ENCODE results near the gene NFATC2.
"Not testable (repeated sequence)": the region's sequence is repeated elsewhere in the genome, so short reads cannot be mapped to it uniquely, and the experiment has no call there.

NFATC2 gene

DNA sequence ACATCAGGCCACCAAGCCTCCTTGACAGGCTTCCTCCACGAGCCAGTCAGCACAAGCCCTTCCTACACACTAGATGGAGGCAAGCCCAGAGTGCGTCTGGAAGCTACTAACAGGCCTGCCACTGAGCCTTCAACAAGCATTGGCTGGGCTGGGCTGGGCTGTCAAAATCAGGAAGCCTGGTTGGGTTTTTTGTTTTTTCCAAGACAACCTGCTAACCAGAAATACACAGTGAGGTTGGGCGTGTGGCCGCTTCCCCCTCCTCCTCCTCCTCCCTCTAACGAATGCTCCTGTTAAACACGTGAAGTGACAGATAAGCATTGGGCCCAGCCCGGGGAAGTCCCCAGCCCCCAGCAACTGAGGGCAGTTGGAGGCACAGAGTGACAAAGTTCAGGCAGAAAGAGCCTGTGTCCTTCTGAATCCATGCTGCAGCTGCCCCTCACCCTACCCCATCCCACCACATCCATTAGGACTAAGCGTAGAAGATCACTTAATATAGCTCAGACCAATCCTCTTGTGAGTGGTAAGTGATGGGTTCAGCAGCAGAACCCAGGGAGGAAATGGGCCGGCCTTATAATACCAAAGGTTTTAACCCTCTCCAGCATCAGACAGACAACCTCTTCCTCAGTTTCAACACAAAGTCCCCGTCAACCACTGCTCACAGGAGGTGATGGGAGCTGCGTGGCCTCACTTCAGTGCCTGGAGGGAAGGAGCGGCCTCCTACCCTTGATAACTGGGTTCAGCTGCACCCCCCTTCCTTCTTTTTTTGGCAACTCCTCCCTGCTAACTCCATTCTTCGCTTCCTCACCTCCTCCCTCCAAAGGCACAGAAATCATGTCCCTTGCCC is 1.1 kb downstream of the NFATC2 start:
- TF ChIP-seq GABPA (IDR thresholded peaks at IDR 0.05; ENCODE audit: low read depth) = no peak
- peak; percentile 77 for TF ChIP-seq POLR2AphosphoS5 (IDR thresholded peaks at IDR 0.05; ENCODE audit: low read depth)
- TF ChIP-seq, protein P1, sequence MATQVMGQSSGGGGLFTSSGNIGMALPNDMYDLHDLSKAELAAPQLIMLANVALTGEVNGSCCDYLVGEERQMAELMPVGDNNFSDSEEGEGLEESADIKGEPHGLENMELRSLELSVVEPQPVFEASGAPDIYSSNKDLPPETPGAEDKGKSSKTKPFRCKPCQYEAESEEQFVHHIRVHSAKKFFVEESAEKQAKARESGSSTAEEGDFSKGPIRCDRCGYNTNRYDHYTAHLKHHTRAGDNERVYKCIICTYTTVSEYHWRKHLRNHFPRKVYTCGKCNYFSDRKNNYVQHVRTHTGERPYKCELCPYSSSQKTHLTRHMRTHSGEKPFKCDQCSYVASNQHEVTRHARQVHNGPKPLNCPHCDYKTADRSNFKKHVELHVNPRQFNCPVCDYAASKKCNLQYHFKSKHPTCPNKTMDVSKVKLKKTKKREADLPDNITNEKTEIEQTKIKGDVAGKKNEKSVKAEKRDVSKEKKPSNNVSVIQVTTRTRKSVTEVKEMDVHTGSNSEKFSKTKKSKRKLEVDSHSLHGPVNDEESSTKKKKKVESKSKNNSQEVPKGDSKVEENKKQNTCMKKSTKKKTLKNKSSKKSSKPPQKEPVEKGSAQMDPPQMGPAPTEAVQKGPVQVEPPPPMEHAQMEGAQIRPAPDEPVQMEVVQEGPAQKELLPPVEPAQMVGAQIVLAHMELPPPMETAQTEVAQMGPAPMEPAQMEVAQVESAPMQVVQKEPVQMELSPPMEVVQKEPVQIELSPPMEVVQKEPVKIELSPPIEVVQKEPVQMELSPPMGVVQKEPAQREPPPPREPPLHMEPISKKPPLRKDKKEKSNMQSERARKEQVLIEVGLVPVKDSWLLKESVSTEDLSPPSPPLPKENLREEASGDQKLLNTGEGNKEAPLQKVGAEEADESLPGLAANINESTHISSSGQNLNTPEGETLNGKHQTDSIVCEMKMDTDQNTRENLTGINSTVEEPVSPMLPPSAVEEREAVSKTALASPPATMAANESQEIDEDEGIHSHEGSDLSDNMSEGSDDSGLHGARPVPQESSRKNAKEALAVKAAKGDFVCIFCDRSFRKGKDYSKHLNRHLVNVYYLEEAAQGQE (IDR thresholded peaks at IDR 0.05; ENCODE audit: insufficient replicate concordance, low read depth) = no peak
- TF ChIP-seq SPI1 (IDR thresholded peaks at IDR 0.05; ENCODE audit: borderline replicate concordance, low read depth) = peak; percentile 82
- TF ChIP-seq, protein P2, sequence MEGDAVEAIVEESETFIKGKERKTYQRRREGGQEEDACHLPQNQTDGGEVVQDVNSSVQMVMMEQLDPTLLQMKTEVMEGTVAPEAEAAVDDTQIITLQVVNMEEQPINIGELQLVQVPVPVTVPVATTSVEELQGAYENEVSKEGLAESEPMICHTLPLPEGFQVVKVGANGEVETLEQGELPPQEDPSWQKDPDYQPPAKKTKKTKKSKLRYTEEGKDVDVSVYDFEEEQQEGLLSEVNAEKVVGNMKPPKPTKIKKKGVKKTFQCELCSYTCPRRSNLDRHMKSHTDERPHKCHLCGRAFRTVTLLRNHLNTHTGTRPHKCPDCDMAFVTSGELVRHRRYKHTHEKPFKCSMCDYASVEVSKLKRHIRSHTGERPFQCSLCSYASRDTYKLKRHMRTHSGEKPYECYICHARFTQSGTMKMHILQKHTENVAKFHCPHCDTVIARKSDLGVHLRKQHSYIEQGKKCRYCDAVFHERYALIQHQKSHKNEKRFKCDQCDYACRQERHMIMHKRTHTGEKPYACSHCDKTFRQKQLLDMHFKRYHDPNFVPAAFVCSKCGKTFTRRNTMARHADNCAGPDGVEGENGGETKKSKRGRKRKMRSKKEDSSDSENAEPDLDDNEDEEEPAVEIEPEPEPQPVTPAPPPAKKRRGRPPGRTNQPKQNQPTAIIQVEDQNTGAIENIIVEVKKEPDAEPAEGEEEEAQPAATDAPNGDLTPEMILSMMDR (IDR thresholded peaks at IDR 0.05; ENCODE audit: insufficient read depth, low read length) = no peak
- Histone ChIP-seq H3K27ac (replicated peaks) (peak overlapping the region; percentile 85), H3K4me3 (replicated peaks; ENCODE audit: insufficient read depth, low read length) (peak overlapping the region; percentile 61), H3K27me3 (ENCODE audit: insufficient read depth, poor library complexity, severe bottlenecking) (no peaks in the 10 kb centered on the region)
- peak; percentile 77 to 95 for DNase-seq (ENCODE audit: low read depth in 1 of 2, low spot score in 1 of 2)

DNA sequence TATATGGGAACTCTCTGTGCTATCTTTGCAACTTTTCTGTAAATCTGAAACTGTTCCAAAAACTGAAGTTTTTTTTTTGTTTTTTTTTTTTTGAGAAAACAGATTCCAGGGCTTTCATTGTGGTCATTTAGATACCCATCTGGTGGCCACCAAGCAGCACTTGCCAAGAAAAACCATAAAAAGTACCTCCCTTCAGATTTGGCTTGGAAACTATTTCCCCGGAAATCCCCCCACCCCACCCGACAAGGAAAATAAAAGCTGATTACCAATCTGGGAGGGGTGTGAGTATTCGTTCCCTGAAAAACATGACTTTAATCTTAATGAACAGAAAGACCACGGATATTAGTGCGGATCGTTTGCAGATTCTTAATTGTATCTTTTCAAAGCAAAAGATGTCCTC is 1.9 kb downstream of the NFATC2 start:
- H3K27me3 ChIP-seq (ENCODE audit: insufficient read depth, poor library complexity, severe bottlenecking) = no peaks in the 10 kb centered on the region
- H3K4me3 ChIP-seq (replicated peaks; ENCODE audit: insufficient read depth, low read length) = peak overlapping the region; percentile 61
- TF ChIP-seq POLR2AphosphoS5 (IDR thresholded peaks at IDR 0.05; ENCODE audit: low read depth) = no peak
- no peak for TF ChIP-seq GABPA (IDR thresholded peaks at IDR 0.05; ENCODE audit: low read depth)
- TF ChIP-seq SPI1 (IDR thresholded peaks at IDR 0.05; ENCODE audit: borderline replicate concordance, low read depth) = no peak
- TF ChIP-seq, protein P2 (IDR thresholded peaks at IDR 0.05; ENCODE audit: insufficient read depth, low read length) = no peak
- TF ChIP-seq, protein P1 (IDR thresholded peaks at IDR 0.05; ENCODE audit: insufficient replicate concordance, low read depth) = no peak
- no peak for DNase-seq (ENCODE audit: low read depth in 1 of 2, low spot score in 1 of 2)
- H3K27ac ChIP-seq (replicated peaks) = peak overlapping the region; percentile 85

DNA sequence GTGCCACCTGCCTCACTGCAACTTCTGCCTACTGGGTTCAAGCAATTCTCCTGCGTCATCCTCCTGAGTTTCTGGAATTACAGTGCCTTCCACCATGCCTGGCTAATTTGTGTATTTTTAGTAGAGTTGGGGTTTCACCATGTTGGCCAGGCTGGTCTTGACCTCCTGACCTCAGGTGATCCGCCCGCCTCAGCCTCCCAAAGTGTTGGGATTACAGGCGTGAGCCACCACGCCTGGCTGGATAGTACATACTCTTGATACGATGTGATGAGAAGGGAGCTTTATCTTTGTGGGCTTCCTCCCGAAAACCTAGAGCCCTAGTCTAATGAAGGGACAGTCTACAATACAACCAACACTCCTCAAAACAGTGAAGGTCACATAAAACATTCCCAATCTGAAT is 2.4 kb downstream of the NFATC2 start:
- H3K27me3 ChIP-seq (ENCODE audit: insufficient read depth, poor library complexity, severe bottlenecking); H3K4me3 ChIP-seq (replicated peaks; ENCODE audit: insufficient read depth, low read length); DNase-seq (ENCODE audit: low read depth in 1 of 2, low spot score in 1 of 2): not testable (repeated sequence)
- H3K27ac ChIP-seq (replicated peaks) = peak overlapping the region; percentile 85; the same call in 1 of the 2 replicates

DNA sequence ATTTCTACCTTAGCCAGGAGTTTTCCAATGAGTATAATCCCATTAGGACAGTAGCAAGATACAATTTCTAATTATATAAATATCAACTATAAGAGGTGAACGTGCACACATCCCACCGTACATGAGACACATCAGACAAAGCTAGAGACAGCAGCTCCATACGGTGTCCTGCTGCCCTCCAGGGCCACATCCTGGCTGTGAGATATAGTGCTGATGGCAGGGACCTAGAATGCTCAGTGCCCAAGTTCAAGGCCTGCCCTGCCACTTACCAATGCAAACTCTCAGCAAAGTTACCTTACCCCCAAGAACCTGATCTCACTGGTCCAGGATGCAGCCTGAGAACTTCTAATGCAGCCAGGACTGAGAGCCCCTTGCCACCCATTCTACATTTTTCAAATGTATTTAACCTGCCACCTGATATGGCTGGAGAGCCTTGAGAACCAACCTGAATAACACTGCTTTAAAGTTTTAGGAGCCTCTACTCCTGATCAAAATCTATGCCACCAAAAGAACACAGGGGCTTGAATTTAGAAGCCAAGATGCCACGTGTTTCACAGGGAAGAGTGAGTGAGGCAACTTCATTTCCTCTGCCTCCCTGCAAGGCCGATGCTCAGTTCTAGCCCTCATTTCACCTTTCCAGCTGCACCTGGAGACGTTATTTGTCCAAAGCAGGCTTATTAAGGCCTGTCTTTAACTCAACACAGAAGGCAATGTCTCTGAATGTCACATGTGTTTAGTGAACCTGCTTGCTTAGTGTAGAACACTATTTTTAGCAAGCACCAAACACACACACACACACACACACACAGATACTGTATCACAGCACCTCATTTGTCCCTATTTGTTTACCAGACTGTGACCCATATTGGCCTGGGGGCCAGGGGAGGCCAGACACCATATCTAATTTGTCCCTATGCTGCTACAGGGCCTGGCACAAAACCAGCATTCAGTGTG is 6.1 kb downstream of the NFATC2 start:
- H3K27me3 ChIP-seq (ENCODE audit: insufficient read depth, poor library complexity, severe bottlenecking) = no peaks in the 10 kb centered on the region
- peak overlapping the region; percentile 46 for H3K27ac ChIP-seq (replicated peaks)
- TF ChIP-seq POLR2AphosphoS5 (IDR thresholded peaks at IDR 0.05; ENCODE audit: low read depth) (no peak), GABPA (IDR thresholded peaks at IDR 0.05; ENCODE audit: low read depth) (no peak), SPI1 (IDR thresholded peaks at IDR 0.05; ENCODE audit: borderline replicate concordance, low read depth) (no peak)
- TF ChIP-seq, protein P1 (IDR thresholded peaks at IDR 0.05; ENCODE audit: insufficient replicate concordance, low read depth) = no peak
- TF ChIP-seq, protein P2 (IDR thresholded peaks at IDR 0.05; ENCODE audit: insufficient read depth, low read length) = no peak
- no peak overlapping the region for H3K4me3 ChIP-seq (replicated peaks; ENCODE audit: insufficient read depth, low read length)
- peak in 1 of 2 experiments; percentile 30 for DNase-seq (ENCODE audit: low read depth in 1 of 2, low spot score in 1 of 2)

All from HL-60 (cell line).